ENCODE results near the gene VEGFC.

Gene VEGFC

GRCh38 chr4:176675810-176676209, 116.9 kb downstream of the VEGFC start:
- no peak for DNase-seq

- DNase-seq, result no peak
These were observed 121.2 kb downstream of the VEGFC start for GRCh38 chr4:176671532-176671931.

GRCh38 chr4:176668324-176668723, 124.4 kb downstream of the VEGFC start:
- DNase-seq, result no peak

- no peak for DNase-seq
These were observed 127.8 kb downstream of the VEGFC start for GRCh38 chr4:176664964-176665363.

- DNase-seq, result no peak
These were observed 132.2 kb downstream of the VEGFC start for GRCh38 chr4:176660561-176660960.

- no peak for DNase-seq
These were observed 136.6 kb downstream of the VEGFC start for GRCh38 chr4:176656108-176656507.

GRCh38 chr4:176654565-176655216, 138.0 kb downstream of the VEGFC start:
- DNase-seq, result no peak

- no peak for DNase-seq
These were observed 139.1 kb downstream of the VEGFC start for GRCh38 chr4:176653401-176654220.

GRCh38 chr4:176646311-176646710, 146.4 kb downstream of the VEGFC start:
- no peak for DNase-seq

- no peak for DNase-seq
These were observed 147.3 kb downstream of the VEGFC start for GRCh38 chr4:176645246-176645960.

- no peak for DNase-seq
These were observed 150.2 kb downstream of the VEGFC start for GRCh38 chr4:176642472-176642871.

GRCh38 chr4:176641237-176641636, 151.5 kb downstream of the VEGFC start:
- DNase-seq, result no peak

GRCh38 chr4:176638992-176639391, 153.7 kb downstream of the VEGFC start:
- DNase-seq, result no peak

GRCh38 chr4:176636292-176636691, 156.4 kb downstream of the VEGFC start:
- no peak for DNase-seq

GRCh38 chr4:176635372-176636261, 157.1 kb downstream of the VEGFC start:
- no peak for DNase-seq

Data from activated CD4-positive, alpha-beta T cell treated with anti-CD3 and anti-CD28 coated beads, Interleukin-10, Interleukin-2, amounts not matched to agents 100 ng/mL and 50 ng/mL, durations not matched to agents 16 hours and 8 hours (primary cell).